A673 (cell line): Measurements from ENCODE around the gene GNAS. TPM values are rescaled to one million over a fixed set of nuclear protein-coding genes. Genes with fewer than 3 reads are reported as not detected.
"Not testable (repeated sequence)": the region's sequence is repeated elsewhere in the genome, so short reads cannot be mapped to it uniquely, and the experiment has no call there.

Source experiments
- BruUV-seq: library from RNA; stranded (reverse); fragments of 400-500 nt; replicated peaks from 2 replicates; lab custom pipeline; 2021; lab: Mats Ljungman, UMichigan
- CTCF ChIA-PET: fragments of 300-600 bp; sonication (Branson Sonifier 250); formaldehyde crosslinking; loops from one replicate; lab custom pipeline; 2022; ENCODE audit warnings: antibody characterized with exemption; lab: Charles Lee
- POLR2A ChIA-PET: fragments of 300-600 bp; sonication (Branson Sonifier 250); formaldehyde crosslinking; loops from one replicate; lab custom pipeline; 2022; ENCODE audit warnings: antibody characterized with exemption; ENCODE audit not compliant: low non-redundant PET; lab: Charles Lee
- DNase-seq: peaks from one replicate; pipeline ENCODE4 v3.0.0-alpha.2; 2015; ENCODE audit warnings: low spot score
- H3K27ac ChIP-seq: fragments of 200-600 bp; sonication (generic); 2 replicates; pipeline ENCODE4 v1.5.1; 2016; ENCODE audit warnings: mixed run types, low read depth, mild to moderate bottlenecking, mixed read lengths, antibody characterized with exemption, low read length; ENCODE audit not compliant: poor library complexity, severe bottlenecking
- H3K27me3 ChIP-seq: fragments of 200-600 bp; sonication (generic); replicated peaks from 2 replicates; pipeline ENCODE4 v1.6.1; 2017; ENCODE audit warnings: mixed run types, low read depth, mild to moderate bottlenecking, mixed read lengths, antibody characterized with exemption, low read length; ENCODE audit not compliant: insufficient read depth, poor library complexity
- H3K36me3 ChIP-seq: fragments of 200-600 bp; sonication (generic); 2 replicates; pipeline ENCODE4 v1.6.1; 2016; ENCODE audit warnings: mixed run types, mild to moderate bottlenecking, mixed read lengths, antibody characterized with exemption, low read length; ENCODE audit not compliant: insufficient read depth, poor library complexity, severe bottlenecking
- H3K4me1 ChIP-seq: fragments of 200-600 bp; sonication (generic); 2 replicates; pipeline ENCODE4 v1.6.1; 2017; ENCODE audit warnings: mixed run types, mild to moderate bottlenecking, mixed read lengths, antibody characterized with exemption, low read length; ENCODE audit not compliant: insufficient read depth, poor library complexity, severe bottlenecking
- H3K4me3 ChIP-seq: fragments of 200-600 bp; sonication (generic); 2 replicates; pipeline ENCODE4 v1.5.1; 2016; ENCODE audit warnings: low read depth, mixed run types, mild to moderate bottlenecking, mixed read lengths, low read length; ENCODE audit not compliant: poor library complexity, severe bottlenecking
- H3K9me3 ChIP-seq: fragments of 200-600 bp; sonication (generic); 2 replicates; pipeline ENCODE4 v1.6.1; 2016; ENCODE audit warnings: mixed run types, low read depth, mild to moderate bottlenecking, mixed read lengths, antibody characterized with exemption, low read length; ENCODE audit not compliant: poor library complexity, severe bottlenecking
- EZH2 ChIP-seq: fragments of 200-600 bp; sonication (generic); IDR thresholded peaks from 2 replicates; pipeline ENCODE4 v1.6.1; 2017; ENCODE audit warnings: borderline replicate concordance, low read depth, mild to moderate bottlenecking, mixed read lengths, antibody characterized with exemption, low read length; ENCODE audit not compliant: poor library complexity, severe bottlenecking
- intact Hi-C: fragments of 100-400 bp; cut with micrococcal nuclease; formaldehyde crosslinking; loops from one replicate; pipeline ENCODE4 v1.10.0; 2022; ENCODE audit not compliant: unreplicated experiment
- total RNA-seq: library from RNA; stranded (reverse); gene quantifications from 2 replicates; pipeline ENCODE4 v1.2.3, GENCODE V29; 2021
- TF ChIP-seq, protein P1 (sequence below): fragments of 300-800, 200-600 bp; sonication (generic); conservative IDR thresholded peaks from 2 replicates; pipeline ENCODE4 v1.5.1; 2017; ENCODE audit warnings: low read depth, mild to moderate bottlenecking, antibody characterized with exemption, low read length, moderate library complexity, mixed read lengths

Gene GNAS
- total RNA-seq, 1 experiment from 2014 or later, result 1,108 TPM

GRCh38 chr20:58944610-58945009 is 92.1 kb downstream of the GNAS start:
- BruUV-seq, result no TSS peak
- no peaks in the 10 kb centered on the region for H3K4me1 ChIP-seq
- CTCF ChIA-PET, result no interaction called here
- H3K9me3 ChIP-seq, result no peaks in the 10 kb centered on the region
- no peak overlapping the region for H3K27ac ChIP-seq
- no peak for TF ChIP-seq EZH2
- TF ChIP-seq, protein P1, sequence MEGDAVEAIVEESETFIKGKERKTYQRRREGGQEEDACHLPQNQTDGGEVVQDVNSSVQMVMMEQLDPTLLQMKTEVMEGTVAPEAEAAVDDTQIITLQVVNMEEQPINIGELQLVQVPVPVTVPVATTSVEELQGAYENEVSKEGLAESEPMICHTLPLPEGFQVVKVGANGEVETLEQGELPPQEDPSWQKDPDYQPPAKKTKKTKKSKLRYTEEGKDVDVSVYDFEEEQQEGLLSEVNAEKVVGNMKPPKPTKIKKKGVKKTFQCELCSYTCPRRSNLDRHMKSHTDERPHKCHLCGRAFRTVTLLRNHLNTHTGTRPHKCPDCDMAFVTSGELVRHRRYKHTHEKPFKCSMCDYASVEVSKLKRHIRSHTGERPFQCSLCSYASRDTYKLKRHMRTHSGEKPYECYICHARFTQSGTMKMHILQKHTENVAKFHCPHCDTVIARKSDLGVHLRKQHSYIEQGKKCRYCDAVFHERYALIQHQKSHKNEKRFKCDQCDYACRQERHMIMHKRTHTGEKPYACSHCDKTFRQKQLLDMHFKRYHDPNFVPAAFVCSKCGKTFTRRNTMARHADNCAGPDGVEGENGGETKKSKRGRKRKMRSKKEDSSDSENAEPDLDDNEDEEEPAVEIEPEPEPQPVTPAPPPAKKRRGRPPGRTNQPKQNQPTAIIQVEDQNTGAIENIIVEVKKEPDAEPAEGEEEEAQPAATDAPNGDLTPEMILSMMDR, result no peak
- H3K27me3 ChIP-seq, result peaks cover 21% of the 10 kb centered on the region
- POLR2A ChIA-PET, result no interaction called here
- DNase-seq, result no peak
- intact Hi-C loops, result no loop called here
- H3K4me3 ChIP-seq, result no peak overlapping the region
- no peaks in the 10 kb centered on the region for H3K36me3 ChIP-seq

GRCh38 chr20:58945965-58946631 is 93.6 kb downstream of the GNAS start:
- no peak for TF ChIP-seq EZH2
- TF ChIP-seq, protein P1, result no peak
- Histone ChIP-seq H3K27me3 (peaks cover 17% of the 10 kb centered on the region), H3K9me3 (no peaks in the 10 kb centered on the region), H3K4me3 (no peak overlapping the region), H3K4me1 (no peaks in the 10 kb centered on the region), H3K36me3 (no peaks in the 10 kb centered on the region), H3K27ac (no peak overlapping the region)
- ChIA-PET CTCF (no interaction called here), POLR2A (no interaction called here)
- BruUV-seq, result no TSS peak
- intact Hi-C loops, result no loop called here
- no peak for DNase-seq

DNA sequence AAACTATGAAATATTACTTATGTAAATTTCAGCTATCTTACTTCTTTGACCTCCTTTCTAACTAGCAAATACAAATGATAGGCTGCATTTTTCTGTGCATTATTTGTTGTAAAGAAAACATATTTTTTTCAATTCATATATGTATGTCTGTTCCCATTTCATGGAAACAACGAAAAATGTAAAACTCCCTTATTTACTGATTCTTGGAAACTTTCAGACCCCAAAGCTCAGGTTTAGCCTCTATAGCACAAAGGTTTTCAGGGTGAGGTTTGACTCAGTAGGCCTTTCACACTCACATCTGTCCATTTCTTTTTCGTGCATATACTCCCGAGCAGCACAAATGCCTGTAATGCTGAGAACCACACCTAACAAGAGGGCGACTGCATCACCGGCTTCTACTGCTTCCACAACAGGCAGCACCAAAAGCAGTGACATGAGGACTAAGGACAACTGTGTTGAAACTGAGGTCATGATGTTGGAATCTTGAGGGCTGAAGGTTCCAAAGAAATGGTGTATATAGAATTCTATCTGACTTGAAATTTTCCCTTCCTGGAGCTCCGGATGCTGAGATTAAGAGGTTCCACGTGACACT is 95.4 kb downstream of the GNAS start:
- BruUV-seq, POLR2A ChIA-PET, intact Hi-C loops: not testable (repeated sequence)

More for the DNA sequence above, 95.4 kb downstream of the GNAS start:
- H3K4me3 ChIP-seq, DNase-seq, CTCF ChIA-PET, H3K4me1 ChIP-seq, H3K27me3 ChIP-seq, H3K9me3 ChIP-seq, H3K27ac ChIP-seq, H3K36me3 ChIP-seq: not testable (repeated sequence)
